Measurements from ENCODE around the gene NHP2.
A peak's percentile ranks its signal among the peaks of the same experiment; 100 is the strongest.
"Not testable (repeated sequence)": the region's sequence is repeated elsewhere in the genome, so short reads cannot be mapped to it uniquely, and the experiment has no call there.

The NHP2 gene

GRCh38 chr5:178170455-178170854, 16.8 kb upstream of the NHP2 start:
- DNase-seq, result no peak

- DNase-seq, result no peak
Observed at GRCh38 chr5:178165581-178165980, 11.9 kb upstream of the NHP2 start.

DNA sequence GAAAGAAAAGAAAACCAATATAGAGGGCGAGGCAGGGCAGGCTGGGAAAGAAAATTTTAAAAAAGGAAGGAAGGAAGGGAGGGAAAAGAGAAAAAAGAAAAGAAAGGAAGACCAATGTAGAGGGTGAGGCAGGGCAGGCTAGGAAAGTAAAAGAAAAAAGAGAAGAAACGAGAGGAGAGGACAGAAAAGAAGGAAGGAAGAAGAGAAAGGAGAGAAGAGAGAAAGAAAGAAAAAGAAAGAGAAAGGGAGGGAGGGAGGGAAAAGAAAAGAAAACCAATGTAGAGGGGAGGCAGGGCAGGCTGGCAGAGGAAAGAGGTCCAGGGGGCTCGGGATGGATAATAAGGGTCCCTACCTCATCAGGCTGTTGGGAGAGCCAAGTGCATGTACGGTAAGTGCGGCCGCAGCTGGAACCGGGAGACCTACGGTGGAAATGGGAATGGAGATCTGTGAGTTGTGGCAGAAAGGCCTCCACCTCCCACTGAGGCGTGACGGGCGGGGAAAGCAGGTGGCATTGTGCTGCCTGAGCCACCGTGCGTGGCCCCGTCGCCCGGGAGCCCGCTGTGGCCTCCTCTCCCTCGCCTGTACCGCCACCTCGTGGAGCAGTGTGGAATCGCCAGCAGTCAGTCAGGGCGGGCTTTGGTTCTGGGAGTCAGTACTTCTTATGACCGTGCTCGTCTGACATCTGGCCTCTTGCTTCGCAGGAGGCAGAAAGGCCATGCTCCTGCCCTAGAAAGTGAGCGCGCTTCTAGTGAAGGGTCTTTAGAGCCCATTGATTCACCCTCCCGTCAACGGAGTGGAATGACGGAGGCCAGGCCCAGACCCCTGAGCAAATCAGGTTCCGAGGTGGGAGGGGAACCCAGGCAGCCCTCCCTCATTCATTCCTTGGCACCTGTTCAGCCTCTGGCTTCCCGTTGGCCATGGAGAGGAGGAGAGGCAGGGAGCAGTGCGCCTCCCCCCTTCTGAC, 10.4 kb upstream of the NHP2 start:
- DNase-seq, result peak; percentile 84

DNA sequence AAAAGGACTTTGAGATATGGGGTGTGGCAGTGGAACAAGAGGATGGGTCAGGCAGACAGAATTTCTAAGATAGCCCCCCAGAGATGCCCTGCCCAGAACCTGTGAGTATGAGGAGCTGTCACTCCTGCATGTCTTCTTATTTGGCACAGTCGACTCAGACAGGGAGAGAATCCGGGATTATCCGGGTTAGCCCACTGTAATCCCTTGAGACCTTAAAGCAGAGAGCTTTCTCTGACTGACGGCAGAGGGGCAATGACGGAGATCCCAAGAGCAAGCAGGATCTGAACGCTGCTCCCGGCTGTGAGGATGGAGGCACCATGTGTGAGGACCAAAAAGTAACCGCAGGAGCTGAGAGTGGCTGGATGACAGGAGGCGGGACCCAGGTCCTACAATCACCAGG, 8.8 kb upstream of the NHP2 start:
- DNase-seq, result no peak

GRCh38 chr5:178160176-178160575, 6.5 kb upstream of the NHP2 start:
- no peak for DNase-seq

- DNase-seq, result no peak
Observed at GRCh38 chr5:178155065-178155464, 1.4 kb upstream of the NHP2 start.

DNA sequence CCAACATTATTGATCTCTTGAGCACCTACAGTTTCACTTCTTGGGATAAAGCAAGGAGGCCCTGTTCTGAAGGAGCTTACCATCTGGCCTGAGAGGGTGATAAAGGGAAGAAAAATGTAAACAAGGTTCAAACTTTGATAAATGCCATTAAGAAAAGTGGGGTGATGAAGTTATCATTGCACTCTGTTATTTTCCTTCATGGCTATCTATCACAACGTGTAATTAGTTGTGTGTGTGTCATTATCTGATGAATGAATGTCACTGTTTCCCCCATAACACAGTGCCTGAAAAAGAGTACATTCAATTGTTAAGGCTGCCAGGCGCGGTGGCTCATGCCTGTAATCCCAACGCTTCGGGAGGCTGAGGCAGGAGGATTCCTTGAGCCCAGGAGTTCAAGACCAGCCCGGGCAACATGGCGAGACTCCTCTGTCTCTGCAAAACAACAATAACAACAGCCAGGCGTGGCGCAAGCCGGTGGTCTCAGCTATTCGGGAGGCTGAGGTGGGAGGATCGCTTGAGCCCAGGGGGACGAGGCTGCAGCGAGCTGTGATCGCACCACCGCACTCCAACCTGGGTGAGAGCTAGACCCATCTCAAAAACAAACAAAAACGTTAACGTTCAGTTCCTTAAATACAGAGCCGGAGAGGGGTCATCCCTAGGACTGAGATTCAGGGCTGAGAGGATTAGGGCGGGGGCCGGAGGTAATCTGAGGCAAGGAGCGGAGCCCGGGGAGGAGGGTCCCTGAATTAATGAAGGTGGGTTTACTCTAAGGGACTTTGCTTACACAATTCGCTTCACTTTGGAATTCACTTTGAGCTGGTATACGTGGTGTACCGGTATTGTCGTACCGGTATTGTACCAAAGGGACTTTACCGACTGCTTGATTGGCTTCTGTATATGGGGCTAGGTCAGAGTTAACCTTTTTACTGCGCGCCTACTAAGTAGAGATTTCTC, 917 bp downstream of the NHP2 start:
- no peak for DNase-seq

DNA sequence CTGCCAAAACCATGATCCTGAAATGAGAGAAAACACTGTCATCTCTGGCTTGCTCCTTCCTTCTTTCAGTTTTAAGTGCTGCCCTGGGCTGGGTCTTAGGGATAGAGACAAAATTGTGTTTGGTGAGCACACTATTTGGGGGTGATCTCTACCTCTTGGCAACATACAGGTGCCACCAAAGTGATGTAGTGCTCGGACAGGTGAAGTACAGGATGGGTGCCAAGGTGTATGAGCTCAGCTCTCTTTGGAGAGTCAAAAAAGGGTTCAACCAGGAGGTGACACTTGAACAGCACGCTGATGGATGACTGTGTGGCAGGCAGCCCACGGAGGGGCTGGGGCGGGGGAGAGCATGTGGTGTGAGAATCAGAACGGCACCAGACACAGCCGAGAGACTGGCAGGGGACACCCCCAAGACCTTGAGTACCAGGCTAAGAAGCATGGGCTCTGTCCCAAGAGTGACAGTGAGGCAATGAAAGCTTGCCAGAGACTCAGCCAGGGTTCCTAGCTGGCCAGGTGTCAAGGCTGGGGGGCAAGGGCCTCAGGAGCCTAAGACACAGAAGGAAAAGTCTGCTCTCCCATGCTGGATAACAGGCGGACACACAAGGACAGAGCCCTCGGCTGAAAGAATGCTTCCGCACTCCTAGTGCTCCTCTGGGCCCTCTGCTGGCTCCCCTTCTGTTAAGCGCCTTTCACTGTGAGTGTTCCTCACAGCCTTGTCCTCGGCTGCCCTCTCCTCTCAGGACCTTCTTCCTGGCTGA, 2.5 kb downstream of the NHP2 start:
- DNase-seq, result no peak

DNA sequence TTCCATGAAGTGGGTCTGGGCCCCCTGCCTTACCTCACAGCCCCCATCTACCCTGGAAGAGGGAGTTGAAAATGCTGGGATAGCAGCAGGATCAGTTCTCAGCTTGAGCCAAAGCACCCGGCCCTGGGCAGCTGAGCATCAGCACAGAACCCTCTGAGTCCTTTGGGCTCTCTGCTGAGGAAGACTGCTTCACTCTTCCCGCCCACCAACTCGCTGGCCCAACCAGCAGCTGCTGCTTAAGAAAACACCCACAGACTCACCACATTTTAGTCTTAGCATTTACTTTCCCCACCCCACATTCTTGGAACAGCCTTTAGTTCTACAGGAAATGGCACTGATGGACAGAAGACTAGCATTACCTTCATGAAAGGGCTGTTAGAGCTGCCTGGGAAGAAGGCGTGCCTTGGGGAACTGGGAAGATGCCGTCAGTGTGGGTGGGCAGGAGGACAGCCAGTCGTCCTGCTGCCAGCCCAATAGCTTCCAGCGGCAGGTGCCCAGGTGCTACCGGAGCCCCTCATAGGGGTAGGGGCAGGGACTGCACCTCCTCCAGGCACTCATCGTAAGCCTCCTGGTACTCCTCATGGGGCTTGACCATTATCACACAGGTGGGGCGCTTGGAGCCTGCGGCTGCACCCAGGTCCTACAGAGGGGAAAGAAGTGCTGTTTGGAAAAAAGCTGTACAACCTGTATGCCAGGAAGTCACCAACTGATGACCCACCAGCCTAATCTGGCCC, 4.3 kb downstream of the NHP2 start:
- no peak for DNase-seq

DNA sequence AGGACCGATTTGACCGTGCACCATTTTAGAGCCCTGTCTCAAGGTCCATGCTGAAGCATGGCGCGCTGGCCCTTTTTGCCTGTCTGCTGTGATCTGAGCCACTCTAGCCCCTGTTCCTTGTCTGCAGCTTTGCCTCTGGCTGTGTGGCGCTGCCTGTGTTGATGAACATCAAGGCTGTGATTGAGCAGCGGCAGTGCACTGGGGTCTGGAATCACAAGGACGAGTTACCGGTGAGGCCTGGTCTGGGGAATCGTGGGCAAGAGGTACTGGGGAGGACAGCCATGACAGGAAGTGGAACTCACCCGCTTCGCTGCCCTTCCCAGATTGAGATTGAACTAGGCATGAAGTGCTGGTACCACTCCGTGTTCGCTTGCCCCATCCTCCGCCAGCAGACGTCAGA, 6.3 kb downstream of the NHP2 start:
- DNase-seq, result no peak

DNA sequence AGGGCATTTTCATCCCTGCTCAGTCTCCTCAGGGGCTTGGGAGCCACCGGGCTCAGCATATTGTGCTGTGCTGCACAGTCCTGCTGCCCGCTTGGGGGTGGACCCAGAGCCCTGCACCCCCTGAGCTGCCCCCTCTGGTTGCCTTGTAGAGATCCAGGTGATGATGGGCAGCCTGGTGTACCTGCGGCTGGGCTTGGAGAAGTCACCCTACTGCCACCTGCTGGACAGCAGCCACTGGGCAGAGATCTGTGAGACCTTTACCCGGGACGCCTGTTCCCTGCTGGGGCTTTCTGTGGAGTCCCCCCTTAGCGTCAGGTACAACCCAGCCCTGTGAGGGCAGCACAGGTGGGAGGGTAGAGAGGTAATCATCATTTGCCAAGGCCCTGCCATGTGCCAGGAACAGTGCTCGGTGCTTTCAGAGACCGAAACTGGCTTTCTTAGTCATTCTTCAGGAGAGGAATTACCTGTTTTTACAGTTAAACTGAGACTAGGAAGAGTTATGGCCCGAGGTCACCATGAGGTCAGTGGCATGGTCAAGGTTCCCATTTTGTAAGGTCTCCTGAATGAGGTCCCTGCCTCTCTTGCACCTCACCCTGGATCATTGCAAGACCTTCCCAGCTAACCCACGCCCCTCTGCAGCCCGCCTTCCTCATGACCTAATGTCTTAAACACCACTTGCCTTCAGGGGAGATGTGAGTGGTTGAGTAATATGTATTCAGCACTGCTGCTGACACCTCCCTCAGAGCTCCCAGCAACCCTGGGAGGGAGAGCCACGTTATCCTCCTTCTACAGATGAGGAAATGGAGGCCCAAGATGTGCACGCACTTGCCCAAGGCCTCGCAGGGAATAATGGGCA, 7.5 kb downstream of the NHP2 start:
- DNase-seq, result peak; percentile 27

DNA sequence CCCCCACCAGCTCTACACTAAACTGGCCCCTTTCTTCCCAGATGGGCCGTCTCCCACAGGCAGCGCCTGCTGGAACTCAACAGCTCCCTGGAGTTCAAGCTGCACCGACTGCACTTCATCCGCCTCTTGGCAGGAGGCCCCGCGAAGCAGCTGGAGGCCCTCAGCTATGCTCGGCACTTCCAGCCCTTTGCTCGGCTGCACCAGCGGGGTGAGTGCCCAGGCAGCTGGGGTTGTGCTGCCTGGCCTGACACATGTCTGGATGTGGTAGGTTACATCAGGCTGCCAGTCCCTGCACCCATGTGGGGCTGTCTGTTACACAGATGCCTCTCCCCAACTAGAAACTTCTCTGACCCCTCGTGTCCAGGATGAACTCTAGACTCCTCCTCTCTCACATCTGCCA, 9.8 kb downstream of the NHP2 start:
- DNase-seq, result no peak

DNA sequence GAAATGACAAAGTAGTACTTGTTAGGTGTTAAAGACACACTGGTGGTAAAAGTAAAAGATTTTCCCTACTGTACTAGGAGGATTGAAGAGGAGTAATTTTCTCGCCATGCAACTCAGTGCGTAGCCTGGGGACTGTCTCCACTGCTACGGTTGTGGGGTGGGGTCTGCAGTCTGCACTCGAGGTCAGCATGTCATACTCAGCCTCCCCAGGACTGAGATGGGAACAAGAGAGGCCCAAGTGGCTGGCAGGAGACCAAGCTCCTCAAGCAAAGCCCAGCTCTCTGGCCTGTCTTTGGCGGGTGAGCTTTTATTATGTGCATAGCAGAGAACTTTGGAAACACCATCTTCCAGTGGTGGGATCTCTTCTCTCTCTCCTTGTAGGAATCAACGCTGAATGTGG, 10.4 kb downstream of the NHP2 start:
- no peak for DNase-seq

DNA sequence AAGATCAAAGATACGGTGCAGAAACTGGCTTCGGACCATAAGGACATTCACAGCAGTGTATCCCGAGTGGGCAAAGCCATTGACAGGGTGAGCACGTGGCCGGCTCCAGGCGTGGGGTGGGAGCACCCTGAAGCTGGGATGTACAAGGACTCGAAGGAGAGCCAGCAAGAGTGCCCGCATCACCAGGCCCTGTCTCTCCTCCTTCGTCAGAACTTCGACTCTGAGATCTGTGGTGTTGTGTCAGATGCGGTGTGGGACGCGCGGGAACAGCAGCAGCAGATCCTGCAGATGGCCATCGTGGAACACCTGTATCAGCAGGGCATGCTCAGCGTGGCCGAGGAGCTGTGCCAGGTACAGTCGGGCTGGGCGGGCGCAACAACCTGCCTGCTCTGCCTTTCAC, 11.0 kb downstream of the NHP2 start:
- no peak for DNase-seq

DNA sequence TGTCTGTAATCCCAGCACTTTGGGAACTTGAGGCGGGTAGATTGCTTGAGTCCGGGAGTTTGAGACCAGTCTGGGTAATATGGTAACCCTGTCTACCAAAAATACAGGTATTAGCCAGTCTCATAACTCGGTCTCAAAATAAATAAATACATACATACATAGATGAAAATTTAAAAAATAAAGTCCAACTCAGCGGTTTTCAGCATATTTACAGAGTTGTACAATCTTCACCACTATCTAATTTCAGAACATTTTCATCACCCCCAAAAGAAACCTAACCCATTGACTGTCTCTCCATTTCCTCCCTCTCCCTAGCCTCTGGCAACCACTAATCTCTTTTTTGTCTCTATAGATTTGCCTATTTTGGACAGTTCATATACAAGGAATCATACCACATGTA, 12.1 kb downstream of the NHP2 start:
- DNase-seq, result no peak

DNA sequence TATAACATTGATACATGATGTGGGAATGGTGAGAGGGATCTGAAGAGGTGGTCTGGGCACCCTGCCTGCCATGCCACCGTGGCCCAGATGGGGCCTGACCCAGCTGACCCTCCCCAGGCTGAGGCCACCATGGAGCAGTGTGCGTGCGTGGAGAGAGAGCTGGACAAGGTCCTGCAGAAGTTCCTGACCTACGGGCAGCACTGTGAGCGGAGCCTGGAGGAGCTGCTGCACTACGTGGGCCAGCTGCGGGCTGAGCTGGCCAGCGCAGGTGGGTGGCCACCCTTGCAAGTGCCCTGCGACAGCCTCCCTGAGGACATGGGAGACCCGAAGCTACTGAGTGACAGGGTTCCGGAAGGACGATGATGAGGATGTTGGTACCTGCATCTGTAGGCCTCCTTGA, 15.7 kb downstream of the NHP2 start:
- no peak for DNase-seq

GRCh38 chr5:178136990-178137389, 16.7 kb downstream of the NHP2 start:
- no peak for DNase-seq

GRCh38 chr5:178131446-178131996, 22.2 kb downstream of the NHP2 start:
- no peak for DNase-seq

DNA sequence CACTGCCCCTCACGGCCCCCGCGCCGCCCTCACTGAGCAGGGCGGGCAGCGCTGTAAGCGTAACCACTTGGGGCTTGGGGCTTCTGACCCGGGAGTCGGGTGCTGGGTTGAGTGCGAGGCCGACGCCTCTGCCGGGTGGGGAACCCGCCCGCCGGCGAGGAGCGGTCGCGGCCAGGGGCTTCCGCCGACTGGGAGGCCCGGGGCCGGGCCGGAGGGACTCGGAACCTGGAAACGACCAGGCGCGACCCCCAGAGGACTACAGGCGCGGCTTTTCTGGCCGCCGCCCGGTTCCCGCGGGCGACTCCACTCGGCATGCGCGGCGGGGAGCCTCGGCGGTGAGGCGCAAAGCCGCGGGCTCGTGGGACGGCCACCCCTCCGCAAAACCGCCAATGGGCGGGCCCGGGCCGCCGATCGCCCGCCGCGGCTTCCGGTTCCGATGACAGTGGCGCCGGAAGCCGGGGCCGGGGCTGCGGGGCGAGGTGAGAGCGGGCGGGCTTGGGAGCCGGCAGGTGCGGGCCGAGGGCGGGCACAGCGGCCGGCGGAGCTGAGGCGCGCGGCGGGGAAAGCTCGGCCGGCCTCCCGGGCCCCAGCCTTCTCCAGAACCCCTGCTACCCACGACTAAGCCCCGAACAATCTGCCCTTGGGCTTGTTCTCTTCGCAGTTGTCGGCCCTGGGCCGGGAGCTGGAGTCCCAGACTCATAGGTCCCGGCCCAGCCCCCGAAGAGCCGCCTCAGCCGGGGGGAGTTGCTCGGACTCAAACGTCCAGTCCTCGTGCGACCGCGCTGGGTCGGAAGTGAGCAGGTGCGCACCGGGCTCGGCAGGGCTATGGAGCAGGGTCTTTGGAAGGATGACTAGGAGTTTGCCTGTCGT, 22.9 kb downstream of the NHP2 start, which contains the start of gene RMND5B:
Gene RMND5B, plus strand, starts transcription at position 439 of the 870 bp plus-strand sequence. CDS start 7,106 bp downstream, outside the sequence.
- peak; percentile 53 for DNase-seq

DNA sequence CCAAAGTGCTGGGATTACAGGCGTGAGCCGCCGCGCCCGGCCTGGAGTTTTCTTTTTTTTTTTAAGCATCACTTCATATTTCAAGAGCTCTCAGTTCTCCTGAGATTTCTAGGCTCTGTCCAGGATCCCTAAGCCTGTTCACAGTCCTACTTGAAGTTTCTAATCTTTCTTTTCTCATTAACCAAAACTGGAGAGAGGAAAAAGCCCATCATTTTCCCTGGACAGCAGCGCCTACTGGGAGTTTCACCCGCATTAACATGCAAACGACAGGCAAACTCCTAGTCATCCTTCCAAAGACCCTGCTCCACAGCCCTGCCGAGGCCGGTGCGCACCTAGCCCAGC, 23.5 kb downstream of the NHP2 start:
- not testable (repeated sequence) for DNase-seq
